ENCODE measurements around the gene ARHGEF11. TPM values are rescaled to one million over a fixed set of nuclear protein-coding genes. Genes with fewer than 3 reads are reported as not detected.
"Not testable (repeated sequence)": the region's sequence is repeated elsewhere in the genome, so short reads cannot be mapped to it uniquely, and the experiment has no call there.

ARHGEF11 gene
- total and polyA plus RNA-seq, 2 donors = 4.5 to 5.5 TPM

DNA sequence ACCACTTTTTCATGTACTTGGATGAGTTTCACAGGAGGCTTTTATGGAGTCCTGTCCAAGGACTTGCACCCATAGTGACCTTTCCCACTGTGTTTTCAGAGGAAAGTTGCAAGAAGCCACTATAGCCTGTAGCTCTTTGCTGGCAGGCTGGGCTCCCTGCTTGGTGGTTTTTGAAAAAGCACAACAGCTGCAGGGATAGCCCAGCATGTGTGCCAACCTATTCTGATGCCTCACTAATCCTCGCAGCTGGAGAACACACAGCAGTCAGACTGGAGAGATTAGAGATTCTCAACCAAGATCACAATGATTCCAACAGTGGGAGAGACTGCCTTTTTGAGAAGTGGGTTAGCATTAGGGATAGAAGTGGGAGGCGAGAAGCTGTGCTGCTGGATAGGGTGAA is 24.1 kb upstream of the ARHGEF11 start:
- Histone ChIP-seq H3K4me3 (ENCODE audit: low read length in 2 of 2) (no peak overlapping the region), H3K36me3 (ENCODE audit: control insufficient read depth in 2 of 2, insufficient read depth in 2 of 2, low read length in 1 of 2) (no peaks in the 10 kb centered on the region), H3K27ac (ENCODE audit: low read depth in 1 of 2, low read length in 1 of 2) (no peak overlapping the region), H3K4me1 (ENCODE audit: control insufficient read depth in 2 of 2, insufficient read depth in 2 of 2, low read length in 2 of 2) (no peaks in the 10 kb centered on the region), H3K9me3 (ENCODE audit: control insufficient read depth in 2 of 2, insufficient read depth in 1 of 2, low read length in 1 of 2) (no peaks in the 10 kb centered on the region), H3K27me3 (ENCODE audit: control insufficient read depth in 2 of 2, insufficient read depth in 1 of 2, low read length in 1 of 2) (peaks cover 2 to 15% of the 10 kb centered on the region in 2 donors)
- WGBS = 95% methylated on average over 2 of the region's 2 CpGs
- DNase-seq (ENCODE audit: low read depth in 6 of 9, low spot score in 9 of 9) = no peak

DNA sequence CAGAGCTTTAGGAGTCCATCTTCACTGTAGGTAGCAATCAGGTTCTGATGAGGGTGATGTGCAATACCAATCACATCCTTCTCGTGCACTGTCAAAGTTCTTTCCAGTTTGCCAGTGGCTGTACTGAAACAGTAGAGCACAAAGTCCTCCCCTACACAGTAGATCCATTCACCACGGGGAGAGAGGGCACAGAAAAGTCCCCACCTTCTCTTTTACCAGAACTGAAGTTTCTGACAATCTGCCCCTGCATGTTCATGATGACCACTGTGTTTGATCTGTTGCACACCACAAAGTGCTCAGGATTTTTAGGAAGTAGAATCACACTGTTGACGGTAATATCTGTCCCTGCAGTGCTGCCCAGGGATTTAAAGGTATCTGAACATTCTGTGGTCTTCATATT is 13.7 kb upstream of the ARHGEF11 start:
- H3K27me3 ChIP-seq (ENCODE audit: control insufficient read depth in 2 of 2, insufficient read depth in 1 of 2, low read length in 1 of 2); H3K4me1 ChIP-seq (ENCODE audit: control insufficient read depth in 2 of 2, insufficient read depth in 2 of 2, low read length in 2 of 2); DNase-seq (ENCODE audit: low read depth in 6 of 9, low spot score in 9 of 9); H3K4me3 ChIP-seq (ENCODE audit: low read length in 2 of 2); H3K9me3 ChIP-seq (ENCODE audit: control insufficient read depth in 2 of 2, insufficient read depth in 1 of 2, low read length in 1 of 2); H3K36me3 ChIP-seq (ENCODE audit: control insufficient read depth in 2 of 2, insufficient read depth in 2 of 2, low read length in 1 of 2); H3K27ac ChIP-seq (ENCODE audit: low read depth in 1 of 2, low read length in 1 of 2): not testable (repeated sequence)
- 85% methylated on average over 3 of the region's 3 CpGs for WGBS

DNA sequence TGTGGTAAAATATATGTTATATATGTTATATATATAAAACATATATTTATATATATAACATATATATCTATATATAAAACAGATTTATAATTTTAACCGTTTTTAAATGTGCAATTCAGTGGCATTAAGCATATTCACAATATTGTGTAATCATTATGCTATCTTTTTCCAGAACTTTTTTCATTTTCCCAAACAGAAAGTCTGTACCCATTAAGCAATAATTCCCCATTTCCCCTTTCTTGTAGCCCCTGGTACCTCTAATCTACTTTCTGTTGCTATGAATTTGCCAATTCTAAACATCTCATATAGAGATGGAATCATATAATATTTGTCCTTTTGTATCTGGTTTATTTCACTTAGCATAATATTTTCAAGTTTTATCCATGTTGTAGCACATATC is 10.7 kb upstream of the ARHGEF11 start:
- no peaks in the 10 kb centered on the region for H3K4me1 ChIP-seq (ENCODE audit: control insufficient read depth in 2 of 2, insufficient read depth in 2 of 2, low read length in 2 of 2)
- H3K36me3 ChIP-seq (ENCODE audit: control insufficient read depth in 2 of 2, insufficient read depth in 2 of 2, low read length in 1 of 2) = no peaks in the 10 kb centered on the region
- DNase-seq (ENCODE audit: low read depth in 6 of 9, low spot score in 9 of 9) = no peak
- H3K27ac ChIP-seq (ENCODE audit: low read depth in 1 of 2, low read length in 1 of 2) = no peak overlapping the region
- 94% methylated on average over 1 of the region's 1 CpG for WGBS
- no peak overlapping the region for H3K4me3 ChIP-seq (ENCODE audit: low read length in 2 of 2)
- H3K27me3 ChIP-seq (ENCODE audit: control insufficient read depth in 2 of 2, insufficient read depth in 1 of 2, low read length in 1 of 2) = no peaks in the 10 kb centered on the region
- H3K9me3 ChIP-seq (ENCODE audit: control insufficient read depth in 2 of 2, insufficient read depth in 1 of 2, low read length in 1 of 2) = no peaks in the 10 kb centered on the region

DNA sequence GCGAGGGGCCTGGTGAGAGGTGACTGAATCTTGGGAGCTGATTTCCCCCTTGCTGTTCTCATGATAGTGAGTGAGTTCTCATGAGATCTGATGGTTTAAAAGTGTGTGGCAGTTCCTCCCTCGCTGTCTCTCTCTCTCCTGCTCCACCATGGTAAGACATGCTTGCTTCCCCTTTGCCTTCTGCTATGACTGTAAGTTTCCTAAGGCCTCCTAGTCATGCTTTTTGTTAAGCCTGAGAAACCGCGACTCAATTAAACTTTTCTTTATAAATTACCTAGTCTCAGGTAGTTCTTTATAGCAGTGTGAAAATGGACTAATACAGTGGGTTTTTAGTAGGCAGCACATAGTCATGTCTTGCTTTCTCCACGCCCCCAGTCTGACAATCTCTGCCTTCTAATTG is 10.2 kb upstream of the ARHGEF11 start:
- not testable (repeated sequence) for H3K27me3 ChIP-seq (ENCODE audit: control insufficient read depth in 2 of 2, insufficient read depth in 1 of 2, low read length in 1 of 2); H3K4me3 ChIP-seq (ENCODE audit: low read length in 2 of 2); DNase-seq (ENCODE audit: low read depth in 6 of 9, low spot score in 9 of 9); H3K9me3 ChIP-seq (ENCODE audit: control insufficient read depth in 2 of 2, insufficient read depth in 1 of 2, low read length in 1 of 2); H3K36me3 ChIP-seq (ENCODE audit: control insufficient read depth in 2 of 2, insufficient read depth in 2 of 2, low read length in 1 of 2); H3K27ac ChIP-seq (ENCODE audit: low read depth in 1 of 2, low read length in 1 of 2); H3K4me1 ChIP-seq (ENCODE audit: control insufficient read depth in 2 of 2, insufficient read depth in 2 of 2, low read length in 2 of 2)
- 90% methylated on average over 5 of the region's 5 CpGs for WGBS

DNA sequence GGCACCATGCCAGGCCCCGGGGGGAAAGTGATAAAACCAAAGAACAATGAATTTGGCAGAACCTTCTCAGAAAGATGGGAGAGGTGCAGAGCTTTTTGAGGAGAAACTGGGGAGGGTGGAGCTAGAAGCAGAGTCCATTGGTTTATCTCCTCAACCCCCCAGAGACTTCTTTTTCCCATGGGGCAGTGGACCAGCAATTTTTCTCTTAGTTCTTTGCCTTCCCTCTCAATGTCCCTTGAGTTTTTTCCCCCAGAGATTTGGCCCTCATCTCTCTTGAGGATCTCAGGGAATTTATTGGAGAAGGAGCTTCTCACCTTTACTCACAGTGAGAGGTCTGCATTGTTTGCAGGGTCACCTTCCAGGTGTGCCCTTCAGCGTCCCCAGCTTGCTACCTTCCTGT is 5.3 kb upstream of the ARHGEF11 start:
- no peak overlapping the region for H3K4me3 ChIP-seq (ENCODE audit: low read length in 2 of 2)
- no peak for DNase-seq (ENCODE audit: low read depth in 6 of 9, low spot score in 9 of 9)
- peaks cover 0 to 7% of the 10 kb centered on the region in 2 donors for H3K4me1 ChIP-seq (ENCODE audit: control insufficient read depth in 2 of 2, insufficient read depth in 2 of 2, low read length in 2 of 2)
- no peak overlapping the region for H3K27ac ChIP-seq (ENCODE audit: low read depth in 1 of 2, low read length in 1 of 2)
- H3K9me3 ChIP-seq (ENCODE audit: control insufficient read depth in 2 of 2, insufficient read depth in 1 of 2, low read length in 1 of 2) = no peaks in the 10 kb centered on the region
- peaks cover 15 to 46% of the 10 kb centered on the region in 2 donors for H3K27me3 ChIP-seq (ENCODE audit: control insufficient read depth in 2 of 2, insufficient read depth in 1 of 2, low read length in 1 of 2)
- 77% methylated on average over 2 of the region's 2 CpGs for WGBS
- no peaks in the 10 kb centered on the region for H3K36me3 ChIP-seq (ENCODE audit: control insufficient read depth in 2 of 2, insufficient read depth in 2 of 2, low read length in 1 of 2)

- Histone ChIP-seq H3K9me3 (ENCODE audit: control insufficient read depth in 2 of 2, insufficient read depth in 1 of 2, low read length in 1 of 2) (no peaks in the 10 kb centered on the region), H3K36me3 (ENCODE audit: control insufficient read depth in 2 of 2, insufficient read depth in 2 of 2, low read length in 1 of 2) (no peaks in the 10 kb centered on the region), H3K27ac (ENCODE audit: low read depth in 1 of 2, low read length in 1 of 2) (no peak overlapping the region), H3K27me3 (ENCODE audit: control insufficient read depth in 2 of 2, insufficient read depth in 1 of 2, low read length in 1 of 2) (peaks cover 42 to 83% of the 10 kb centered on the region in 2 donors), H3K4me3 (ENCODE audit: low read length in 2 of 2) (no peak overlapping the region), H3K4me1 (ENCODE audit: control insufficient read depth in 2 of 2, insufficient read depth in 2 of 2, low read length in 2 of 2) (peaks cover 0 to 7% of the 10 kb centered on the region in 2 donors)
- no peak for DNase-seq (ENCODE audit: low read depth in 6 of 9, low spot score in 9 of 9)
- 40% methylated on average over 2 of the region's 2 CpGs for WGBS
Observed at GRCh38 chr1:157047062-157047410, 1.5 kb upstream of the ARHGEF11 start.

GRCh38 chr1:157044326-157044725 is 1.2 kb downstream of the ARHGEF11 start:
- no peak overlapping the region for H3K4me3 ChIP-seq (ENCODE audit: low read length in 2 of 2)
- H3K9me3 ChIP-seq (ENCODE audit: control insufficient read depth in 2 of 2, insufficient read depth in 1 of 2, low read length in 1 of 2) = no peaks in the 10 kb centered on the region
- WGBS = 75% methylated on average over 6 of the region's 6 CpGs
- peaks cover 0 to 7% of the 10 kb centered on the region in 2 donors for H3K4me1 ChIP-seq (ENCODE audit: control insufficient read depth in 2 of 2, insufficient read depth in 2 of 2, low read length in 2 of 2)
- no peak for DNase-seq (ENCODE audit: low read depth in 6 of 9, low spot score in 9 of 9)
- H3K36me3 ChIP-seq (ENCODE audit: control insufficient read depth in 2 of 2, insufficient read depth in 2 of 2, low read length in 1 of 2) = no peaks in the 10 kb centered on the region
- H3K27ac ChIP-seq (ENCODE audit: low read depth in 1 of 2, low read length in 1 of 2) = no peak overlapping the region
- H3K27me3 ChIP-seq (ENCODE audit: control insufficient read depth in 2 of 2, insufficient read depth in 1 of 2, low read length in 1 of 2) = peaks cover 44 to 74% of the 10 kb centered on the region in 2 donors

GRCh38 chr1:157043685-157044084 is 1.9 kb downstream of the ARHGEF11 start:
- no peak for DNase-seq (ENCODE audit: low read depth in 6 of 9, low spot score in 9 of 9)
- peaks cover 0 to 7% of the 10 kb centered on the region in 2 donors for H3K4me1 ChIP-seq (ENCODE audit: control insufficient read depth in 2 of 2, insufficient read depth in 2 of 2, low read length in 2 of 2)
- no peaks in the 10 kb centered on the region for H3K9me3 ChIP-seq (ENCODE audit: control insufficient read depth in 2 of 2, insufficient read depth in 1 of 2, low read length in 1 of 2)
- 95% methylated on average over 2 of the region's 2 CpGs for WGBS
- peaks cover 44 to 69% of the 10 kb centered on the region in 2 donors for H3K27me3 ChIP-seq (ENCODE audit: control insufficient read depth in 2 of 2, insufficient read depth in 1 of 2, low read length in 1 of 2)
- H3K4me3 ChIP-seq (ENCODE audit: low read length in 2 of 2) = no peak overlapping the region
- no peaks in the 10 kb centered on the region for H3K36me3 ChIP-seq (ENCODE audit: control insufficient read depth in 2 of 2, insufficient read depth in 2 of 2, low read length in 1 of 2)
- H3K27ac ChIP-seq (ENCODE audit: low read depth in 1 of 2, low read length in 1 of 2) = no peak overlapping the region

DNA sequence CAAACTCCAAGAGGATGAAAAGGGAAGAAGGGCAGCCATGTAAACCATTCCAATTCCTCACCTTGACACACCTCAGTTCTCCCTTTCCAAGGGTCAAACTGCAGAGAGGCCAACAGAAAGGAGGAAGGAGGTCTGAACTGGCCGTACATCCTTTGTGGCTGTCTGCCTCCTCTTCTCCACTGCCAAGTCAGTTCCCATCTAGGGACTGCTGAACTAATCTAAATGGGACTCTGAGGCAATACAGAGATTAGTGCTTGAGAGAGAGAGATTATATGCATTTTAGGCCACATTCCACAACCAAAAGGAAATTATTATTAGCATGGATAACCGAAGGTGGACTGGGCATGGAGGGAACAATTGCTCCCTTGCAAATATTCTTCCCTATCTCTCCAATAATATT is 2.7 kb downstream of the ARHGEF11 start:
- WGBS = 87% methylated on average over 2 of the region's 2 CpGs
- Histone ChIP-seq H3K36me3 (ENCODE audit: control insufficient read depth in 2 of 2, insufficient read depth in 2 of 2, low read length in 1 of 2) (no peaks in the 10 kb centered on the region), H3K4me1 (ENCODE audit: control insufficient read depth in 2 of 2, insufficient read depth in 2 of 2, low read length in 2 of 2) (peaks cover 0 to 7% of the 10 kb centered on the region in 2 donors), H3K27ac (ENCODE audit: low read depth in 1 of 2, low read length in 1 of 2) (no peak overlapping the region), H3K4me3 (ENCODE audit: low read length in 2 of 2) (no peak overlapping the region), H3K27me3 (ENCODE audit: control insufficient read depth in 2 of 2, insufficient read depth in 1 of 2, low read length in 1 of 2) (peaks cover 44 to 64% of the 10 kb centered on the region in 2 donors), H3K9me3 (ENCODE audit: control insufficient read depth in 2 of 2, insufficient read depth in 1 of 2, low read length in 1 of 2) (no peaks in the 10 kb centered on the region)
- DNase-seq (ENCODE audit: low read depth in 6 of 9, low spot score in 9 of 9) = no peak

DNA sequence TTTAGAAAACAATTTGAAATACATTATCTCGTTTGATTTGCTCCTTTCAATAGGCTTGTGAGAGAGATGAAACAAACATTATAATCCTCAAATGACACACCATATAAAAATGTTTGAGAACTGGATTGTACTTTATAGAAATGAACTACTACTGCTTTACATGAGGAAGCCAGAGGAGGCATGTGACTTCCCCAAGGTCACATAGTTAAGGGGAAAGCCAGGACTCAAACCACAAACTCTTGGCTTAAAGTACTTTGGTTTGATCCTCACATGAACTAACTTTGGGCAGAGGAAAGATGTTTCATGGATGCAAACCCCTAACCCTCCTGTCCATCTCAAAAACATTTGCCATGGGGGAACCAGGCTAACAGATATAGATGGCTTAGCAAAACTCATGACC is 4.7 kb downstream of the ARHGEF11 start:
- no peaks in the 10 kb centered on the region for H3K4me1 ChIP-seq (ENCODE audit: control insufficient read depth in 2 of 2, insufficient read depth in 2 of 2, low read length in 2 of 2)
- no peak for DNase-seq (ENCODE audit: low read depth in 6 of 9, low spot score in 9 of 9)
- H3K4me3 ChIP-seq (ENCODE audit: low read length in 2 of 2) = no peak overlapping the region
- no peaks in the 10 kb centered on the region for H3K36me3 ChIP-seq (ENCODE audit: control insufficient read depth in 2 of 2, insufficient read depth in 2 of 2, low read length in 1 of 2)
- H3K9me3 ChIP-seq (ENCODE audit: control insufficient read depth in 2 of 2, insufficient read depth in 1 of 2, low read length in 1 of 2) = no peaks in the 10 kb centered on the region
- H3K27ac ChIP-seq (ENCODE audit: low read depth in 1 of 2, low read length in 1 of 2) = no peak overlapping the region
- peaks cover 29 to 44% of the 10 kb centered on the region in 2 donors for H3K27me3 ChIP-seq (ENCODE audit: control insufficient read depth in 2 of 2, insufficient read depth in 1 of 2, low read length in 1 of 2)
- 92% methylated on average over 1 of the region's 1 CpG for WGBS
